Bronchial epithelial cell (primary cell): ENCODE measurements around the gene LDLRAD4. TPM values are rescaled to one million over a fixed set of nuclear protein-coding genes. Genes with fewer than 3 reads are reported as not detected.

Experiments used
- DNase-seq: peaks from one replicate; pipeline ENCODE4 v3.0.0-alpha.2; 2010; ENCODE audit warnings: low read depth
- FAIRE-seq: peaks from 2 replicates; lab custom pipeline; 2011; peaks lifted over from hg19 to GRCh38; lab: Jason Lieb, UNC
- H3K27me3 ChIP-seq: 2 replicates; pipeline ENCODE4 v1.5.1; 2011; ENCODE audit warnings: low read length; ENCODE audit not compliant: control insufficient read depth, insufficient read depth
- H3K36me3 ChIP-seq: 2 replicates; pipeline ENCODE4 v1.5.1; 2011; ENCODE audit warnings: low read length; ENCODE audit not compliant: control insufficient read depth, insufficient read depth
- H3K4me3 ChIP-seq: 2 replicates; pipeline ENCODE4 v1.5.1; 2011; ENCODE audit warnings: mild to moderate bottlenecking, low read depth, low read length, control low read depth
- CTCF ChIP-seq: IDR thresholded peaks from 2 replicates; pipeline ENCODE4 v1.5.1; 2011; ENCODE audit warnings: mild to moderate bottlenecking, moderate library complexity, low read length, control low read depth, inconsistent platforms; ENCODE audit not compliant: insufficient read depth, severe bottlenecking
- total RNA-seq: library from RNA; depleted of rRNA; stranded (reverse); fragments of >200 nt; gene quantifications from 2 replicates; pipeline ENCODE4 v1.2.1, GENCODE V29; 2014

The LDLRAD4 gene
- total RNA-seq, 1 donor from 2014 or later = not detected

DNA sequence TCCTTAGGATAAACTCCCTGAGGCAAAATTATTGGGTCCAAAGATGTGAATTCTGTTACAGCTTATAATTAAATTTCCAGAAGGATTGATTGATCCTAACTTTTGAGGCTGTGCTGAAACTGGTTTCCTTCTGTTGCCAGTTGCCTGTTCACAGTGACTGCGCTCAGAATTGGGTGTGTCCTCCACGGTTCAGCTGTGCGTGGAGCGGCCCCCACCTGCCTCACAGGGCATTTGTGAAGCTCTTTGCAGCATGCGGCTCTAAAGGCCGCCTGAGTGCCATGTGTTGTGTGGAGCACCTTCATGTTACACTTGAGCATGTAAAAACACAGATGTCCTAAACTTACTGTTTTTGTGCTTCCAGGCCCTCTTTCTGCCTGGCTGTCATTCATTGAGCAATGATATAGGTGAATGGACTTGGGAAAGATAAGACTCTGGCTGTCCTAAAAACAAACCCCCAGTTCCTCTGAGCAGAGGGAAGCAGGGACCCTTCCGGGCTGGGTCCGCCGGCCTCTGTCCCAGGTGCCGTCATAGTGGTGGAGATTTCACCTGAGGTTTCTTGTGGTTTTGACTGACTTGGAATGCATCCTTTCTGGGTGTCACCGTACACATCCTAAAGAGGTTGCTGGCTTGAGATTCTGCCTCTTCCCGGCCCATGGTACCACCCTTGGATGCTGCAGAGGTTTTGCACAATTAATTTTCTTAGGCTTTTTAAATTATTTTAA, 173.6 kb downstream of the LDLRAD4 start:
- no peak for DNase-seq
- Histone ChIP-seq H3K4me3 (no peak overlapping the region), H3K36me3 (no peaks in the 10 kb centered on the region), H3K27me3 (no peaks in the 10 kb centered on the region)
- TF ChIP-seq CTCF = no peak
- FAIRE-seq = no peak

- no peak for TF ChIP-seq CTCF
- Histone ChIP-seq H3K36me3 (no peaks in the 10 kb centered on the region), H3K4me3 (no peak overlapping the region), H3K27me3 (no peaks in the 10 kb centered on the region)
- DNase-seq (no peak), FAIRE-seq (no peak)
Observed at GRCh38 chr18:13392899-13393298, 174.3 kb downstream of the LDLRAD4 start.

DNA sequence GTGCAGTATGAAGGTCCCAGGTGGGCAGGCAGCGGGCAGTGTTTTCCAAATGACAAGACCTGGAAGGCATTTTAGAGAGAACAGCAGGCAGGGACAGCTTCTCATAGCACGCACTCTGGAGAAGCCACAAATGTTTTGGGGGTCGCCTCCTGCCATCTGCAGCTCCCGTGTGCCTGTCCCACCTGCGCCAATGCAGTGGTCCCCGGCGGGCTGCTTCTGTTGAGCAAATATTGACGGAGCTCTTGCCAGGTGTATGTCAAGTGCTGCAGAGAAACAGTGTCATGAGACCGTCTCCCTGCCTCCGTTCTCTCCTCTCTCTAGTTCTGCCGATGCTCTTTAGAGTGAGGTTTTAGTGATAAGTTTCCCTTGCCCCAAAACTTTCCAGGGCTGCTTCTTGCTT, 174.8 kb downstream of the LDLRAD4 start:
- H3K4me3 ChIP-seq = no peak overlapping the region
- TF ChIP-seq CTCF = no peak
- DNase-seq (no peak), FAIRE-seq (no peak)
- no peaks in the 10 kb centered on the region for H3K36me3 ChIP-seq
- H3K27me3 ChIP-seq = no peaks in the 10 kb centered on the region

DNA sequence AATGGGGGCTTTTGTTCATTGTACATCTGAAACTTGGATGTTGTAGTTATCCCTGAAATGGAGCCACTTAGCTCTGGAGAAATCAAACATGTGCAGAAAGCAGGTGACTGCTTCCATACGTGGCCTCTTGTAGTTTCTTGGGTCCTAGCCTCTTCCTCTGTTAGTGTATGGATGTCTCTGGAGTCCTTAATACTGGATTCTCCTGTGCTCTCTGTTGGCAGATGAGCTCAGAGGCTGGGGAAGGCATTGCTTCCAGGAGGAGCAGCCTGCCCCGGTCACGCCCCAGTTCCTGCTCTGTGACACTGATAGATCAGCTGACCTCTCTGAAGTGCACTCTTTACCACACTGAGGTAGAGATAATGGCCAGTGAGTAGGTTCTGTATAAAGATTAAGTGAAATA, 176.2 kb downstream of the LDLRAD4 start:
- Histone ChIP-seq H3K27me3 (no peaks in the 10 kb centered on the region), H3K4me3 (no peak overlapping the region), H3K36me3 (no peaks in the 10 kb centered on the region)
- no peak for TF ChIP-seq CTCF
- FAIRE-seq (no peak), DNase-seq (no peak)

- Histone ChIP-seq H3K36me3 (no peaks in the 10 kb centered on the region), H3K27me3 (no peaks in the 10 kb centered on the region), H3K4me3 (no peak overlapping the region)
- DNase-seq (no peak), FAIRE-seq (no peak)
- no peak for TF ChIP-seq CTCF
Observed at GRCh38 chr18:13395577-13395976, 177.0 kb downstream of the LDLRAD4 start.

GRCh38 chr18:13397504-13398163, 179.1 kb downstream of the LDLRAD4 start:
- DNase-seq (no peak), FAIRE-seq (no peak)

More at GRCh38 chr18:13397504-13398163, 179.1 kb downstream of the LDLRAD4 start:
- no peak overlapping the region for H3K4me3 ChIP-seq
- TF ChIP-seq CTCF = no peak
- H3K36me3 ChIP-seq = no peaks in the 10 kb centered on the region
- no peaks in the 10 kb centered on the region for H3K27me3 ChIP-seq
